Fibroblast of peridontal ligament (primary cell): ENCODE data around the gene TMEM176B.
"Not testable (repeated sequence)": the region's sequence is repeated elsewhere in the genome, so short reads cannot be mapped to it uniquely, and the experiment has no call there.

Experiments
- DNase-seq: peaks from one replicate; pipeline ENCODE4 v3.0.0-alpha.2; 2010; ENCODE audit errors: extremely low read depth

The TMEM176B gene

DNA sequence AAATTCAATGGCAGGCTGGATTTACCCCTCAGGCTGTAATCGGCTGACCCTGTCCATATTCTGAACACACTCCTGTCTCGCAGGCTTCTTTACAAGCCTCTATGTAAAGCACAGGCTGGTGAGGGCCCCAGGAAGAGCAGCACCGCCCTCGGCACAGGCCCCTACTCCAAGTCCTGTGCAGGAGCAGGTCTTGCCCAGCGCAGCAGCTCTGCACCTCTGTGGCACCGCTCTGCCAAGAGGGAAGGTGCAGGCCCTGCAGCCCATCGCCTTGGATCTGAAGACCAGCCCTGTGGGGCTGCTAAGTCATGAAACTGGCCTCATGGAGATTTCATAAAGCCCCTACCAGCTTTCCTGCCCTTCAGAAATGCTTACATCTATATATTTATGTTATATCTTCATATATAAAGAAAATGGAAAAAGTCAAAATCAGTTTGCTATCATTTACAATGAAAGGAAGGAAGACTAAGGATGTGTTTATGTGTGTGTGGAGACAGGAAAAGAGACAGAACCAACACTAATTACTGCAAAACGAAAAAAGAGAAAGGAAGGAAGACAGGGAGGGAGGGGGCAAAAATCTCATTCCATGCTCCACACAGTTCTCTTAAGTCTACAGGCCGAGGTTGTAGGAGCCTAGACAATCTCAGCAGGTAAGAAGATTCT, 9.6 kb downstream of the TMEM176B start:
- no peak for DNase-seq

GRCh38 chr7:150788474-150789269, 11.5 kb downstream of the TMEM176B start:
- no peak for DNase-seq

GRCh38 chr7:150787321-150788281, 12.6 kb downstream of the TMEM176B start:
- no peak for DNase-seq

GRCh38 chr7:150784954-150785353, 15.2 kb downstream of the TMEM176B start:
- no peak for DNase-seq

GRCh38 chr7:150784120-150784736, 15.9 kb downstream of the TMEM176B start:
- DNase-seq = no peak

DNA sequence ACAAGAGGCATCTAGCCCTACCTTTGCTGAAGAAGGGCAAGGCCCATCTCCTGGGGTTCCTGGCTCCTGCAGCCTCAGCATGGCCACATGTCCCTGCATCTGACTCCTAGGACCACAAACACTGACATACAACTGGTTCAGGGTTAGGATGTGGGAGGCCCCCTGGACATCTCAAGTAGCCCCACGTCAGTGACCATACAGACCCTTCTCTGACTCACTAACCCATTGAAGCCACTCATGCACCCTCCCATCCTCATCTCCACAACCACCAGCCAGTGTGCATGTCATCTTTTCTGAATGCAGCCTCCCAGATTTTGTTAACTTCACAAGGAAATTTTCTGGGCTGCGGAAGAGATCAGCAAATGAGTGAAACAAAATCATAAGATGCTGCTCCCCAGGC, 18.2 kb downstream of the TMEM176B start:
- no peak for DNase-seq

GRCh38 chr7:150781103-150781502, 19.1 kb downstream of the TMEM176B start:
- peak; percentile 27 for DNase-seq

GRCh38 chr7:150780292-150780691, 19.9 kb downstream of the TMEM176B start:
- no peak for DNase-seq

GRCh38 chr7:150778738-150779301, 21.3 kb downstream of the TMEM176B start:
- peak; percentile 40 for DNase-seq

DNA sequence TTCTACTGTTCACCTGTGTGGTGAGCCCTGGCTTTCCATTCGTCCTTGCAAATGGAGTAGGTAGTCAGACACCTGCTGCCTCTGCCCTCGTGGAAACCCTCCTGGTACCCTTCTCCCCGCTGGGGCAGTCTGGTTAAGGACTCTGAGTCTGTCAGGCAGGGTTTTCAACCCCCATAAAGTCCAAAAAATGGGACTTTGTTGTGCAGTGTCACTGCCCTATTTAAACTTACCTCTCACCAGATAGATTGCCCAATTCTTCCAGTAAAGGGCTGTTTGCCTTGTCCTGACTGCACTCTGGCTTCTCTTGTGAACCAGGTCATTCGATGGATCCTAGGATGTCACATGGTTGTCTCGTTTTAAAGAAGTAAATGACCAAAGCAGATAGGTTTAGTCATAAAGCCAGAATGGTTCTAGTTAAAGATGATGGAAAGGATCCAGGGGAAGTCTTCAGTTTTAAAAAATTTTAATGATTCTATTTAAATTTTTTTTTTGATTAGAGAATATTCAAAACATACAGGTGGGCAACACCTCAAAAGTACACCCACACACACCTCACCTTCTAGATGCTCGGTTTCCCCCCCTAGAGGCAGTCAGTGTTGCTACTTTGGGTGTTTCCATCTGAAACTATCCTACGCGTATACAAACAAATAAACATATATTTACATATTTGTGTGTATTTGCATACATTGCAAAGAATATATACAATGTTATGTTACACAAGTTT, 22.0 kb downstream of the TMEM176B start:
- DNase-seq = no peak

- DNase-seq = not testable (repeated sequence)
Observed at GRCh38 chr7:150774131-150774530, 26.0 kb downstream of the TMEM176B start.

DNA sequence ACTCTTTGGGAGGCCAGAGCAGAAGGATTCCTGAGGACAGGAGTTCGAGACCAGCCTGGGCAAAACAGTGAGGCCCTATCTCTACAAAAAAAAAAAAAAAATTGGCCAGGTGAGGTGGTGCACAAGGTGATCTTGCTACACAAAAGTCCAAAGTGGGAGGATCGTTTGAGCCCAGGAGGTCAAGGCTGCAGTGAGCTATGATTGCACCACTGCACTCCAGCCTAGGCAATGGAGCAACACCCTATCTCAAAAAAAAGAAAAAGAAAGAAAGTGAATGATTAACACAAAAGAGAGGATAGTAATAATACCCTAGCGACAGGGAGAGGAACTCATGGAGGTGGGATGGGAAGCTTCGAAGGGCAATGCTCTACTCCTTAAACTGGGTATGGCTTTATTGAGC, 30.4 kb downstream of the TMEM176B start:
- no peak for DNase-seq

- DNase-seq = no peak
Observed at GRCh38 chr7:150766334-150766709, 33.8 kb downstream of the TMEM176B start.

DNA sequence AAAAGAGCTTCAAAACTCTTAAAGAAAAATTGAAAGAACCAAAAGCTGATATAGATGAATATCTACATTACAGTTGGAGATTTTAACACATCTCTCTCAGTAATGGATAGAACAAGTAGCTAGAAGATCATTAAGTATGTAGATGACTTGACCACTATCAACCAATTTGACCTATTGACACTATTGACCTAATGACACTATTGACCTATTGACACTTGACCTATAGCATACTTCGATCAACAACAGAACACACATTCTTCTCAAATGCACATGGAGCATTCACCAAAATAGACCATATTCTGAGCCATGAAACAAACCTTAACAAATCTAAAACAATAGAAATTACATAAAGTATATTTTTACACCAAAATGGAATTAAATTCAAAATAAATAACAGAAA, 40.7 kb downstream of the TMEM176B start:
- DNase-seq = no peak

- no peak for DNase-seq
Observed at GRCh38 chr7:150756858-150757257, 43.3 kb downstream of the TMEM176B start.

DNA sequence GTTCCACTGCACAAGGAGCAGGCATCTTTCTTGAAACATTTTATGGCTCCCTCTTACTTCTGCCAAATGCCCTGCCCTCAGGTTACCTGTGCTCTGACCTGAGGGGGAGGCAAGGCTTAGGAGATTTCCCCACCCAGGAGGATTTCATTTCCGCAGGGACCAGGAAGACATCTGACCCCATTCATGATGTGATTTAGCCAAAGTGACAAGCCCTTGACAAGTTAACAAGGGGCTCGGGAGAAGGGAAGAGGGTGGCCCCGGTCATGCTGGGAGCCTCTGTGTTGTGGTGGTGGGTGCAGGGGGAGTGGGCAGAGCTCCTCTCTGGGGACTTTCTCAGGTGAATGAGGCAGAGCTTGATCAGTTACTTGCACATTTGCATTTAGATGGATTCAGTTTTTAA, 44.0 kb downstream of the TMEM176B start:
- no peak for DNase-seq

DNA sequence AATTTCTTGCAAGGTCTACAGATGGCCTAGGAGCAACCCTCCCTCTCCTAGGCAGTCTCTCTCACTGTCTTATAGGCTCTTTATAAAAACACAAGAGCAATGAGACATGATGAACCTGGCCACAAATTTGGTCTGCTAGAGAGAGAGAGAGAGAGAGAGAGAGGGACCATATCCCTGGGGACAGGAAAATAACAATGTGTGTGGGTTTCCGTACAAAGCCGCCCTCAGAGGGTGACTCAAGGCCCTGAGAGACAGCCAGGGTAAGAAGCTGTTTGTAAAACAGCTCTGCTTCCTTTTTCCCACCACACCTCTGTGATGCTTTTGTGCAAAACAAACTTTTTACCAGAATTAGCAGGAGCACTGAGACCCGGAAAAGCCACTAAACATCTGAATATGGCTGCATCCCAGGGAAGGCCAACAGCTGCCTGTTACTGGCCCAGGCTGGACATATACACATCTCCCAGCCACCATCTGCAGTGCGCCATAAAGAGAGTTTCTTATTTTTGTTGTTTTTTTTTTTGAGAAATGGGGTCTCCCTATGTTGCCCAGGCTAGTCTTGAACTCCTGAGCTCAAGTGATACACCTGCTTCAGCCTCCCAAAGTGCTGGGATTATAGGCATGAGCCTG, 44.6 kb downstream of the TMEM176B start:
- no peak for DNase-seq

GRCh38 chr7:150754951-150755350, 45.2 kb downstream of the TMEM176B start:
- no peak for DNase-seq

- DNase-seq = no peak
Observed at GRCh38 chr7:150753826-150754603, 46.1 kb downstream of the TMEM176B start.

GRCh38 chr7:150753239-150753638, 46.9 kb downstream of the TMEM176B start:
- no peak for DNase-seq
